Breast epithelium (tissue), 4 donors: ENCODE results near the gene ASTN1. TPM values are rescaled to one million over a fixed set of nuclear protein-coding genes. Genes with fewer than 3 reads are reported as not detected.

Experiments used
- DNase-seq, 2 donors: peaks; one replicate each; pipeline ENCODE4 v3.0.0-alpha.2; 2019; ENCODE audit warnings: low spot score in 2 of 2
- H3K27ac ChIP-seq, 2 donors: fragments of 200-600 bp; sonication (generic) in 1 of 2; one replicate each; pipeline ENCODE4 v1.5.1; 2016 to 2019; ENCODE audit warnings: mild to moderate bottlenecking in 1 of 2
- H3K27me3 ChIP-seq, 2 donors: fragments of 200-600 bp; sonication (generic) in 1 of 2; one replicate each; pipeline versions ENCODE4 v1.5.1 to v1.6.0; 2017 to 2019; ENCODE audit warnings: control low read depth in 1 of 2, mild to moderate bottlenecking in 1 of 2
- H3K36me3 ChIP-seq: fragments of 200-600 bp; one replicate; pipeline ENCODE4 v1.5.1; 2019
- H3K4me1 ChIP-seq, 2 donors: fragments of 200-600 bp; sonication (generic); one replicate each; pipeline ENCODE4 v1.5.1; 2016 to 2019; ENCODE audit warnings: control low read depth in 1 of 2
- H3K4me3 ChIP-seq, 3 donors: fragments of 200-600 bp; sonication (generic); 1 replicate in 2 of 3; 2 replicates in 1 of 3; pipeline ENCODE4 v1.5.1; 2016 to 2019; ENCODE audit warnings: mild to moderate bottlenecking in 3 of 3, moderate library complexity in 2 of 3
- H3K9me3 ChIP-seq, 2 donors: fragments of 200-600 bp; sonication (generic) in 1 of 2; one replicate each; pipeline ENCODE4 v1.5.1; 2016 to 2019; ENCODE audit warnings: control low read depth in 1 of 2
- CTCF ChIP-seq, 3 donors: fragments of 450-650 bp; IDR thresholded peaks; one replicate each; pipeline ENCODE4 v1.5.1; 2016 to 2017; ENCODE audit warnings: antibody characterized with exemption in 3 of 3, mild to moderate bottlenecking in 3 of 3, moderate library complexity in 3 of 3
- POLR2A ChIP-seq: fragments of 450-650 bp; IDR thresholded peaks from one replicate; pipeline ENCODE4 v1.6.1; 2016; ENCODE audit warnings: antibody characterized with exemption, mild to moderate bottlenecking, moderate library complexity
- POLR2AphosphoS5 ChIP-seq, 3 donors: sonication (generic); formaldehyde crosslinking; IDR thresholded peaks; one replicate each; pipeline ENCODE4 v1.6.1; 2017; ENCODE audit warnings: antibody characterized with exemption in 3 of 3
- intact Hi-C: fragments of 100-400 bp; cut with DNase I; formaldehyde crosslinking; loops from one replicate; pipeline ENCODE4 v1.15.1; 2023; ENCODE audit warnings: low total_unique reads
- total RNA-seq, 3 donors: library from RNA; depleted of rRNA; stranded (reverse); fragments of >200 nt; gene quantifications; one replicate each; pipeline ENCODE4 v1.1.0, GENCODE V29; 2016

Gene ASTN1
- total RNA-seq, 3 donors from 2014 or later: 0.16 to 1.5 (median 0.33) TPM

GRCh38 chr1:176923283-176923682 lies 241.2 kb downstream of the ASTN1 start:
- H3K27me3 ChIP-seq: no peaks in the 10 kb centered on the region
- no peaks in the 10 kb centered on the region for H3K9me3 ChIP-seq
- TF ChIP-seq CTCF (IDR thresholded peaks at IDR 0.05) (no peak), POLR2A (no peak), POLR2AphosphoS5 (IDR thresholded peaks at IDR 0.05) (no peak)

GRCh38 chr1:176919386-176920378 lies 244.8 kb downstream of the ASTN1 start:
- no peak overlapping the region for H3K4me3 ChIP-seq
- no peak for TF ChIP-seq CTCF (IDR thresholded peaks at IDR 0.05)
- no peak for TF ChIP-seq POLR2A
- no peak for TF ChIP-seq POLR2AphosphoS5 (IDR thresholded peaks at IDR 0.05)
- H3K9me3 ChIP-seq: no peaks in the 10 kb centered on the region
- no peaks in the 10 kb centered on the region for H3K27me3 ChIP-seq
- H3K4me1 ChIP-seq: no peaks in the 10 kb centered on the region
- H3K27ac ChIP-seq: no peak overlapping the region
- no peaks in the 10 kb centered on the region for H3K36me3 ChIP-seq
- intact Hi-C loops: no loop called here
- peak in 1 of 2 donors; percentile 20 for DNase-seq

More at GRCh38 chr1:176923283-176923682, 241.2 kb downstream of the ASTN1 start:
- intact Hi-C loops: no loop called here
- no peaks in the 10 kb centered on the region for H3K4me1 ChIP-seq
- no peak for DNase-seq
- H3K27ac ChIP-seq: no peak overlapping the region
- no peak overlapping the region for H3K4me3 ChIP-seq
- no peaks in the 10 kb centered on the region for H3K36me3 ChIP-seq

GRCh38 chr1:176905648-176906047 lies 258.9 kb downstream of the ASTN1 start:
- intact Hi-C loops: no loop called here
- Histone ChIP-seq H3K4me3 (no peak overlapping the region), H3K27me3 (no peaks in the 10 kb centered on the region), H3K4me1 (no peaks in the 10 kb centered on the region), H3K27ac (no peak overlapping the region), H3K36me3 (no peaks in the 10 kb centered on the region), H3K9me3 (no peaks in the 10 kb centered on the region)
- TF ChIP-seq POLR2A (no peak), CTCF (IDR thresholded peaks at IDR 0.05) (no peak), POLR2AphosphoS5 (IDR thresholded peaks at IDR 0.05) (no peak)
- no peak for DNase-seq

GRCh38 chr1:176904057-176904751 lies 260.3 kb downstream of the ASTN1 start:
- DNase-seq: no peak
- intact Hi-C loops: no loop called here
- Histone ChIP-seq H3K36me3 (no peaks in the 10 kb centered on the region), H3K27ac (no peak overlapping the region), H3K4me1 (no peaks in the 10 kb centered on the region), H3K27me3 (no peaks in the 10 kb centered on the region), H3K4me3 (no peak overlapping the region), H3K9me3 (no peaks in the 10 kb centered on the region)
- TF ChIP-seq POLR2AphosphoS5 (IDR thresholded peaks at IDR 0.05) (no peak), POLR2A (no peak), CTCF (IDR thresholded peaks at IDR 0.05) (no peak)

GRCh38 chr1:176903474-176903873 lies 261.0 kb downstream of the ASTN1 start:
- no peaks in the 10 kb centered on the region for H3K4me1 ChIP-seq
- no peak for DNase-seq

More at GRCh38 chr1:176903474-176903873, 261.0 kb downstream of the ASTN1 start:
- TF ChIP-seq POLR2AphosphoS5 (IDR thresholded peaks at IDR 0.05) (no peak), CTCF (IDR thresholded peaks at IDR 0.05) (no peak), POLR2A (no peak)
- no peak overlapping the region for H3K27ac ChIP-seq
- H3K36me3 ChIP-seq: no peaks in the 10 kb centered on the region
- no peaks in the 10 kb centered on the region for H3K27me3 ChIP-seq
- no peaks in the 10 kb centered on the region for H3K9me3 ChIP-seq
- H3K4me3 ChIP-seq: no peak overlapping the region
- intact Hi-C loops: no loop called here
